NCI-H2171 (cell line): ENCODE data around the gene CACNA1G.

ENCODE experiments used
- DNase-seq: peaks from one replicate; lab custom pipeline; 2025; lab: John Stamatoyannopoulos, UW

The CACNA1G gene

DNA sequence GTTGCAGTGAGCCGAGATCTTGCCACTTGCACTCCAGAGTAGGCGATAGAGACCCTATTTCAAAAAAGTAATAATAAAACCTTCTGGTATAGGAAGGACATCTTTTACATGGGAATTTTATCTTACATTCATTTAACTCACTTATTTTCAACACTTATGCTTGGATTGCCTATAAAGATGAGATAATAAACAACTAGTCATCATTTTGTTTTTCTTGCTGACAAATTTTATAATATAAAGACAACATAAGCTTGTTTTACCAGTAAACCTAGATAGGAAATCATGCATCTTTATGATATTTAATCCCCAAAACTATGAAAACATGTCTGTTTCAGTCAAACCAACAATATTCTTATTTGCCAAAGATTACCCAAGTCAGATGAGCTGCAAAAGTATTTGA, 91.1 kb downstream of the CACNA1G start:
- no peak for DNase-seq

DNA sequence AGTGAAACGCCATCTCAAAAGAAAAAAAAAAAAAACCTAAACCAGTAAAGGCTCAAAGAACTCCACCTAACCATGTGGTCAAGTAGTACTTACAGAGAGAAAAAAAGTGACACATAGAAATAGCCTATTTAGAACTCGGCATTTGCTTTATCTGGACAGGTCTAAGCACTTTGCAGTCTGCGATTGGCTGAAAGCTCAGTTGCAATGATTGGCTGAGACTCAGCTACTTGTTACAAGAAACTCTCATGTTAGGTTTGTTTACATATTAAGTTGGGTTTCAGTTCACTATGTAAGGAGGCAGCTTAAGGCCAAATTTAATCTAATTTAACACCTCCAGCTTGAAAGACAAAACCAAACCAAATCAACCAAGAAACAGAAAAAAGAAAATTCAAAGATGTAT, 93.2 kb downstream of the CACNA1G start:
- no peak for DNase-seq

DNA sequence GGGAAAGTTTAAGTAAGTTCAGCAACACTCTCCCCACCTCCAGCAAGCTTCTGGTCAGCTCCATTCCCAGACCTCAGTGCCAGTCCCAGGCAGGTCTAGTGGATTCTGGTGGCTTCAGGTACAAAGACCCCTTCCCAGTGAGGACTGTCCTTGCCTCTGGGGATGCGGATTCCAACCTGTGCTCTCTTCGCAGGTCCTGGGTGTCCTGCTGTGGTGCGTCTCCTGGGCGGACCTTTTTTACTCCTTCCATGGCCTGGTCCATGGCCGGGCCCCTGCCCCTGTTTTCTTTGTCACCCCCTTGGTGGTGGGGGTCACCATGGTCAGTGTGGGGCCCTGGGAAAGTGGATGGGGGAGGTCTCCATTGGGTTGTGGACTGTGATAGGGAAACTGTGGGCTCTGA, 96.0 kb downstream of the CACNA1G start:
- DNase-seq, result no peak

DNA sequence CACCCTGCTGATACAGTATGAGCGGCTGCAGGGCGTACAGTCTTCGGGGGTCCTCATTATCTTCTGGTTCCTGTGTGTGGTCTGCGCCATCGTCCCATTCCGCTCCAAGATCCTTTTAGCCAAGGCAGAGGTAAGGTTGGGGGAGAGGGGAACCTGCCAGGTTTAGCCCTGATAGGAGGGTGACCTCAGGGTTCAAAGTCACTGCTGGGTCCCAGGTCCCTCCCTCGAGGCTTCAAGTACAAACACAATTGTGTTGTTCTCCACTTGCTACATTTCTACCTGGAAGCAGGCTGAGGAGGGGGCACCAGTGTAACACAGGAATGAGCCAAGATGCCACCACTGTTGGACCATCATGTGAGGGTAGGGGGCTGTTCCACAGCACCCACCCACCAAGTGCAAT, 96.5 kb downstream of the CACNA1G start:
- no peak for DNase-seq

DNA sequence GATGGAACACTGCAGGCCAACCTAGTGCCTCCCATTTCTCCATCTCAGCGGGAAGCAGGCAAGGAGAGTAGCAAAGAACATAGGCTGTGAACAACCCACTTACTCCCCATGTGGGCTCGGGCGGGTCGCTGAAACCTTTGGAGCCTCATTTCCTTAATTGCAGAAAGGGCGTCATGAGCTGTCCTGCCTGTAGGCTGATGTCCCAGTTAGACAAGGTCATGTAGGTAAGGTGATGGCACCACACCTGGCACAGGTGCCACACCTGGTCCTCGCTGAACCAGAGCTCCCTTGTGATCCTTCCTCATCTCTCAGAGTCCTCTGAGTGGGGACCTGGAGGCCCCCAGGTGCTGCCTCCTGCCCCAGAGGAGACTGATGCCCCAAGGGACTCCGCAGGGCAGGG, 97.1 kb downstream of the CACNA1G start:
- no peak for DNase-seq

DNA sequence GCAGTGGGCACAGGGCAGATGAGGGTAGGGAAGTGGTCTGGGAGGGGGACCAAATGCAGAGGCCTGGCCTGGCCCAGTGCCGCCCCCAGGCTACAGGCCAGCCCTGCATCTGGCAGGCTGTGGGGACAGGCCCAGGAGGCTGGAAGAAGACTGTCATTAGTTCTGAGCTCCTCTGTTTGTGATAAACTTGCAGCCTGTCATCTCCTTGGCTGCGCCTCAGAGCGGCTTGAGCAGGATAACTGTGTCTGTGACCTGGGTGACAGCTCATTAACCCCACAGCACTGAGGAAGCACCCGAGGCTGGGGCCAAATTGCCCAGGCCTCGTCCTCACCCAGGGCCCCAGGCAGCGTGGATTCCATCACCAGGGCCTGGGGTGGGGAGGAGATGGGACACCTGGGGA, 98.1 kb downstream of the CACNA1G start:
- DNase-seq, result no peak

- no peak for DNase-seq
Measured at GRCh38 chr17:50659179-50659578, 98.7 kb downstream of the CACNA1G start.

GRCh38 chr17:50660042-50660886, 99.7 kb downstream of the CACNA1G start:
- DNase-seq, result no peak

DNA sequence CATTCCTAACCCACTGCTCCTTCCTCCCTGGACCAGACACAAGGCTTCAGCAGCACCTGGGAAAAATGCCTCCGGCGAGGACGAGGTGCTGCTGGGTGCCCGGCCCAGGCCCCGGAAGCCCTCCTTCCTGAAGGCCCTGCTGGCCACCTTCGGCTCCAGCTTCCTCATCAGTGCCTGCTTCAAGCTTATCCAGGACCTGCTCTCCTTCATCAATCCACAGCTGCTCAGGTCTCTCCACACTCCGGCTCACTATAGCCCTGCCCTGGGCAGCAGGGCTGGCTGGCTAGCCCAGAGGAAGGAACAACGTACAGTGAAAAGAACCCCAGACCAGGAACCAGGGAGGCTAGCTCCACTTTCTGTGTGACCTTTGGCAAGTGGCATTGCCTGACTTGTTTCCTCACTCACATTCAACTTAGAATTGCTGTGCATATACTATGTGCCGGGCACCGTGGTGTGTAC, 100.4 kb downstream of the CACNA1G start:
- no peak for DNase-seq

DNA sequence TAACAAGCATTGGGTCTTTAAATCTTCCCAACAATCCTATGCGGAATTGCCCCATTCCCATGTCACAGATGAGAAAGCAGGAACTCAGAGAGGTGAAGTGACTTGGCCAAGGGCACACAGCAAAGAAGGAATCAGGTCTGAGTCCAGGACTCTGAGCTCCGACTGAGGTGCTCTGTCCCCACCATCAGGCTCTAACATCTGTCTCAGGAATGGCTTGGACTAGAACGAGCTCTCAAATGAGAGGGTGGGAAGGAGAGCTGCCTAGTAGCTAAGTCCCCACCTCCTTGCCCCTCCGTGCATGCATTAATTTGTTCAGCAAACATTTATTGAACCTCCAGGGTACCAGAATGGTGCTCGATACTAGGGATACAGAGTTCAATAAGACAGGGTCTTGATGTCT, 100.8 kb downstream of the CACNA1G start:
- DNase-seq, result no peak

- DNase-seq, result peak; percentile 66
Measured at GRCh38 chr17:50661795-50662391, 101.4 kb downstream of the CACNA1G start.

DNA sequence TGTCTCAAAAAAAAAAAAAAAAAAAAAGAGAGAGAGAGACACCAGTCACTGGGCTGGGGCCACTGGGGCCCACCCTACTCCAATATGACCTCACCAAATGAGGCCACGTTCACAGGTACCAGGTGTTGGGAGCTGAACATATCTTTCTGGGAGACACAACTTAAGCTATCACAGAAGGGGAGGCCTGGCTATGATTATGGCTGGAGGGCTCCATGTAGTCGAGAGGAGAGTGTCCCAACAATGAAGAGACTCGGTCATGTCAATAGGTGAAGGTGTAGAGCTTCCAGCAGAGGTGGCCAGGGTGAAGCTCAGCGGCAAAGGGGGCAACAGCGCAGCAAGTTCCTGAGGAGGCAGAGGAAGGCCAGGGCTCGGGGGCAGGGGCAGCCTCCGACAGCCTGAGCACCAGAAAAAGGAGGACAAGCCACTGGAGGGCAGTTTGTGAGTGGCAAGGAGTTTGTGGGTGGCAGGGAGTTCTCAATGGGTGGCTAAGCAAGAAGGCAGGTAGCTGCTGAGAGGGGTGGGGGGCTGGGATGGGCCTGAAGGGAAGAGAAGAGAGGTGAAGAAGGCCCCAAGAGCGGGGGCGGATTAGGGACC, 102.2 kb downstream of the CACNA1G start:
- no peak for DNase-seq

DNA sequence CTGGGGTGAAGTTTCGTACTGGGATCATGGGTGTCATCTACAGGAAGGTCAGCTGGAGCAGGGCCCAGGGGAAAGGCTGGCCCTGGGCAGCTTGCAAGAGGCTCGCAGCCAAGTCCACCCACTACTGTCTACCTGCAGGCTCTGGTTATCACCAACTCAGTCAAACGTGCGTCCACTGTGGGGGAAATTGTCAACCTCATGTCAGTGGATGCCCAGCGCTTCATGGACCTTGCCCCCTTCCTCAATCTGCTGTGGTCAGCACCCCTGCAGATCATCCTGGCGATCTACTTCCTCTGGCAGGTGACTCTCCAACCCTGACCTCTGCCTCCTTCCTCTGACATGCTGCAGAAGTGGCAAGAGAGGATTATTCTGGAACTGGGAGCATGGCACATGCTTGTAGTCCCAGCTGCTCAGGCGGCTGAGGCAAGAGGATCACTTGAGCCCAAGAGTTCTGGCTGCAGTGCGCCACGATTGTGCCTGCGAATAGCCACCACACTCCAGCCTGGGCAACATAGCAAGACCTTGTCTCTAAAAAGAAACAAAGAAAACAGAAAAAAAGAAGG, 103.4 kb downstream of the CACNA1G start:
- DNase-seq, result no peak

DNA sequence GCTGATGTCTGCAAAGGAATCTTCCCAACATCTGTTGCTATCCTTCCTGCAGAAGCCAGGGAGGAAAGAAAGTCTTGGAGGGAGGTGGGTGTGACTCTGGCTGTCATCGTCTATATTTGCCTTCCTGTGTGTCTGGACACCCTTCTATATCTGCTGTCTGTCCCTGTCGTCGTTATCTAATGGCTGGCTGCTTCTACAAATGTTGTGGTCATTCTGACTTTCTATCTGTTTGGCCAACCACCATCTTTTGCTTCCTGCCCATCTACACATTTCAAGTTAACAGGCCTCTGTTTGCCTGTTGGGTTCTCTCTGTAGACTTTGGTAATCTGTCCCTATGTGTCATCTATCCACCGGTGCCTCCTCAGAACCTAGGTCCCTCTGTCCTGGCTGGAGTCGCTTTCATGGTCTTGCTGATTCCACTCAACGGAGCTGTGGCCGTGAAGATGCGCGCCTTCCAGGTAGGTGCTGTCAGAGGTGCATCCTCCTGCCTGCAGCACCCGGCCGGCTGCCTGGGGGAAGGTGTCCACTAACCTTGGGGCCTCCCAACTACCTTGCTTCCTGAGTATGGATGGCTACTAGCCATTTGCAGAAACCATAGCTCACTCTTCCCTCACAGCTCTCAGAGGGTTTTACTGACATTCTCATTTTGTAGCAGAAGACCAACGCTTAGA, 104.4 kb downstream of the CACNA1G start:
- DNase-seq, result no peak

- no peak for DNase-seq
Measured at GRCh38 chr17:50665838-50666237, 105.3 kb downstream of the CACNA1G start.

GRCh38 chr17:50666316-50666715, 105.8 kb downstream of the CACNA1G start:
- no peak for DNase-seq

DNA sequence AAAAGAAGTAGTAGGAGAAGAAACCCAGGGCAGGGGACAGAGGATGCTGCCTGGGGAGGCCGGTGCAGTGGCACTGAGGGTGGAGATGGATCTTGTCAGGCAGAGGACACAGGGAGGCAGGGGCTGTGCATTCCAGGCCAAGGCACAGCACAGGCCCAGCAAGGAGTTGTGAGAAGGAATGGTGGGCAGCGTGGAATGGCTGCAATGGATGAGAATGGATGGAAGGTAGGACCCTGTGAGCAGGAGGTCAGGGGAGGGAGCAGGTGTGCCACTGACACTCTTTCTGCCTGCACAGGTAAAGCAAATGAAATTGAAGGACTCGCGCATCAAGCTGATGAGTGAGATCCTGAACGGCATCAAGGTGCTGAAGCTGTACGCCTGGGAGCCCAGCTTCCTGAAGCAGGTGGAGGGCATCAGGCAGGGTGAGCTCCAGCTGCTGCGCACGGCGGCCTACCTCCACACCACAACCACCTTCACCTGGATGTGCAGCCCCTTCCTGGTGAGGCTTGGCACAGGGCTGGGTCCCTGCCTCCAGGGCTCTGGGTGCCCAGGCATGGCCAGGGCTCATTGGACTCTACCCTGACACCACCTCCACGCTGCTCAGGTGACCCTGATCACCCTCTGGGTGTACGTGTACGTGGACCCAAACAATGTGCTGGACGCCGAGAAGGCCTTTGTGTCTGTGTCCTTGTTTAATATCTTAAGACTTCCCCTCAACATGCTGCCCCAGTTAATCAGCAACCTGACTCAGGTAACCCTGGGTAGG, 106.9 kb downstream of the CACNA1G start:
- no peak for DNase-seq

GRCh38 chr17:50668025-50668837, 107.7 kb downstream of the CACNA1G start:
- no peak for DNase-seq

- DNase-seq, result no peak
Measured at GRCh38 chr17:50668838-50669581, 108.5 kb downstream of the CACNA1G start.

DNA sequence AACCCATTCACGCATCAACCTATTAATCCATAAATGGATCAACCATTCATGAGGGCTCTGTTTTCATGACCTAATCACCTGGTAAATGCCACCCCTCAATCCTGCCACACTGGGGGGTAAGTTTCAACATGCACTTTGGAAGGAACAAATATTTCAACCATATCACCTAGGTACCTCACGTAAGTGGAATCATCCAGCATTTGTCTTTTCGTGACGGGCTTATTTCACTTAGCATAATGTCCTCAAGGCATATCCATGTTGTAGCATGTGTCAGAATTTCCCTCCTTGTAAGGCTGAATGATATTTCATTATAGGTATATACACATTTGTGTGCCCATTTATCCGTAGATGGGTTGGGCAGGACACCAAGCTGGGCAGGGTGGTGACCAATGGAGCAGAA, 111.6 kb downstream of the CACNA1G start:
- DNase-seq, result no peak
